Activated CD4-positive, alpha-beta T cell treated with anti-CD3 and anti-CD28 coated beads for 36 hours (primary cell): Measurements from ENCODE around the gene KCNMA1. TPM values are rescaled to one million over a fixed set of nuclear protein-coding genes. Genes with fewer than 3 reads are reported as not detected.

ENCODE experiments used
- ATAC-seq: fragments of 200-7000 bp; cut with Tn5 transposase; one replicate; pipeline ENCODE4 v1.10.0; 2021; ENCODE audit warnings: mild to moderate bottlenecking, moderate library complexity
- CTCF ChIA-PET: fragments of 350-600 bp; sonication (Branson Sonifier 250); formaldehyde crosslinking; loops from one replicate; lab custom pipeline; 2021; ENCODE audit warnings: antibody characterized with exemption; lab: Charles Lee
- POLR2A ChIA-PET: fragments of 350-600 bp; sonication (Branson Sonifier 250); formaldehyde crosslinking; loops from one replicate; lab custom pipeline; 2021; ENCODE audit warnings: antibody characterized with exemption, inconsistent platforms; lab: Charles Lee
- DNase-seq: peaks from one replicate; pipeline ENCODE4 v3.0.0-alpha.2; 2020
- H3K27ac Mint-ChIP-seq: one replicate; pipeline ENCODE4 v1.8.0; 2021; ENCODE audit warnings: mixed read lengths
- H3K27me3 Mint-ChIP-seq: one replicate; pipeline ENCODE4 v1.8.0; 2021; ENCODE audit warnings: mixed read lengths
- H3K36me3 Mint-ChIP-seq: one replicate; pipeline ENCODE4 v1.8.0; 2021; ENCODE audit warnings: low read depth, mixed read lengths
- H3K4me1 Mint-ChIP-seq: one replicate; pipeline ENCODE4 v1.8.0; 2021; ENCODE audit warnings: mixed read lengths
- H3K4me3 Mint-ChIP-seq: one replicate; pipeline ENCODE4 v1.8.0; 2021; ENCODE audit warnings: mild to moderate bottlenecking, moderate library complexity, mixed read lengths
- H3K9me3 Mint-ChIP-seq: one replicate; pipeline ENCODE4 v1.8.0; 2021; ENCODE audit warnings: low read depth, mixed read lengths
- intact Hi-C, 2 experiments: fragments of 100-400 bp; cut with DNase I in 1 of 2; cut with micrococcal nuclease in 1 of 2; formaldehyde crosslinking; loops; one replicate each; pipeline versions ENCODE4 v1.14.2 to v1.15.1; 2022 to 2024; cut with DNase I, micrococcal nuclease
- total RNA-seq, 2 experiments: library from RNA; stranded (reverse); gene quantifications; one replicate each; pipeline ENCODE4 v1.2.3, GENCODE V29; 2021

Gene KCNMA1
- total RNA-seq, 2 experiments from 2014 or later: 0.18 TPM; not detected in 1

DNA sequence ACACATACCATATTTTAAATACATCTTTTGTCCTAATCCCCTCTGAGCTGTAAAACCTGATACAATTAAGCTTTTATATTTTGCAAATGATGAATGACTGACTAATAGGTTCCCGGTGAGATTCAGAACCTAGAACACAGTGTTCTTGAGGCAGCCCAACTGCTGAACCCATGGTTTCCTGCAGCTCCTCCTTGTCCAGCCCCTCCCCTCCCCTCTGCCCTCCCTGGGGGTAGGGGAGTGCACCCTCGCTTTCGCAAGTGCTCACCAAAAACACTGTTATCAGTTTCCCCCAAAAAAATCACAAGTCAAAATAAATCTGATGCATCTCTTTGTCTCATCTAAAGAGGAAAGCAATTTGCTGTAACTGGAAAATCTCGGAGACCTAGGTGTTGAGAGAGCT lies 602.8 kb downstream of the KCNMA1 start:
- H3K4me1 Mint-ChIP-seq: peaks cover 2% of the 10 kb centered on the region
- no peak overlapping the region for H3K4me3 Mint-ChIP-seq
- ChIA-PET CTCF (interaction anchor here (0.8 to 1.1 kb wide), 2 partner anchors 8 to 30 kb away, joined by 3 read pairs; no protein-coding TSS in a partner anchor), POLR2A (no interaction called here)
- no peak for DNase-seq
- H3K27ac Mint-ChIP-seq: no peak overlapping the region
- H3K36me3 Mint-ChIP-seq: no peaks in the 10 kb centered on the region
- ATAC-seq: no peak
- no peaks in the 10 kb centered on the region for H3K9me3 Mint-ChIP-seq
- intact Hi-C loops: no loop called here
- no peaks in the 10 kb centered on the region for H3K27me3 Mint-ChIP-seq

GRCh38 chr10:77034240-77034639 lies 603.4 kb downstream of the KCNMA1 start:
- ChIA-PET POLR2A (no interaction called here), CTCF (interaction anchor here (0.8 kb wide), 1 partner anchor 8 kb away, joined by 3 read pairs; no protein-coding TSS in a partner anchor)
- no peak overlapping the region for H3K4me3 Mint-ChIP-seq
- intact Hi-C loops: no loop called here
- no peaks in the 10 kb centered on the region for H3K36me3 Mint-ChIP-seq
- peaks cover 2% of the 10 kb centered on the region for H3K4me1 Mint-ChIP-seq
- no peaks in the 10 kb centered on the region for H3K9me3 Mint-ChIP-seq
- H3K27me3 Mint-ChIP-seq: no peaks in the 10 kb centered on the region
- ATAC-seq: no peak
- H3K27ac Mint-ChIP-seq: no peak overlapping the region
- DNase-seq: no peak

DNA sequence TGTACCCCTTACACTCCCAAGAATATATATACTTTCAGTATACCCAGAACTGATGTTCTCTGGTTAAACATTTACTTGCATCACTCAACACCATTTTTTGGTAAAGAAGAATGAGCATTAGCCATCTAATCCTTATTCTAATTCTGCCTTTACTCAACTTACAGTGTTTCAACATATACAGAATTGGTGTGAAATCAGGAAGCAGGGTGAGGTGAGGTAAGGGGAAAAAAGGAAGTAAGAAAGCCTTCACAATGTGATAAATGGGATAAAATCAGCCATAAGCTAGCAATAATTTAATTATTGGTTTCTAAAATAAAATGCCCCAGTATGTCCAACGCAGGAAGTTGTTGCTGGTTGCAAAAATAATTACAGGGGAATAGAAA lies 605.4 kb downstream of the KCNMA1 start:
- peaks cover 4% of the 10 kb centered on the region for H3K27me3 Mint-ChIP-seq
- intact Hi-C loops: no loop called here
- ATAC-seq: no peak
- ChIA-PET CTCF (interaction anchor here (1.1 kb wide), 1 partner anchor 10 kb away, joined by 3 read pairs; no protein-coding TSS in a partner anchor), POLR2A (no interaction called here)
- H3K36me3 Mint-ChIP-seq: no peaks in the 10 kb centered on the region
- H3K4me3 Mint-ChIP-seq: no peak overlapping the region
- H3K27ac Mint-ChIP-seq: no peak overlapping the region
- no peak for DNase-seq
- H3K9me3 Mint-ChIP-seq: no peaks in the 10 kb centered on the region
- peaks cover 2% of the 10 kb centered on the region for H3K4me1 Mint-ChIP-seq

DNA sequence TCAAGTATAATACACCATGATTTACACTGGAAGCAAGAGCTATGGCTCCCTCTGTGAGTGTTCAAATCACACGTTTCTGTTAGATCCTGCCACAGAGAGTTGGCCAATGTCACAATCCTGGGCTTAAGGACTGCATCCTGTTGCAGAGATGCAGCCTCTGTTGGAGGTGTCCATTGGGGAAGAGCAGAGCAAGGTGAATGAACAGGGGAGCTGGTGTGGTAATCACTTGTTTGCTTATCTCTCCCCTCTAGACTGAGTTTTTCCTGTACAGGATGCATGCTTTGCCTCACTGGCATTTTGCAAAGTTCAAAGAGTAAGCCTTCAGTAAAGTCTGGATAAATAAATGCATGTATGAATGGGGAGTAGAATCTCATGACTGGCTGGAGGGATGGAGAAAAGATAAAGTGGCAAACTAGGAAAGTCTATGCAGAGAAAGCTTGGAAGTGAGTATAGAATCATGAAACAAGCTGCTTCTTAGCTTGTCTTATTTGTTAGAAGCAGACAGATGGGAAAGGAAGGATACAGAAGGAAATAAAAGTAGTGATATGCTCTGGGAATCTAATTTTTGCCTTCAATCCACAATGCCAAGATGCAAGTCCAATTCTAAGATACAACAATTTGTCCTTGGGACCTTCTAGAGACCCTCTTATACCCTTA lies 605.9 kb downstream of the KCNMA1 start:
- CTCF ChIA-PET: interaction anchor here (1.1 kb wide), 1 partner anchor 10 kb away, joined by 3 read pairs; no protein-coding TSS in a partner anchor
- no peak for DNase-seq
- no peak for ATAC-seq
- no peak overlapping the region for H3K27ac Mint-ChIP-seq
- no peaks in the 10 kb centered on the region for H3K9me3 Mint-ChIP-seq
- no peaks in the 10 kb centered on the region for H3K36me3 Mint-ChIP-seq
- H3K4me3 Mint-ChIP-seq: no peak overlapping the region
- peaks cover 6% of the 10 kb centered on the region for H3K27me3 Mint-ChIP-seq
- H3K4me1 Mint-ChIP-seq: peaks cover 2% of the 10 kb centered on the region
- intact Hi-C loops: no loop called here
- POLR2A ChIA-PET: no interaction called here

DNA sequence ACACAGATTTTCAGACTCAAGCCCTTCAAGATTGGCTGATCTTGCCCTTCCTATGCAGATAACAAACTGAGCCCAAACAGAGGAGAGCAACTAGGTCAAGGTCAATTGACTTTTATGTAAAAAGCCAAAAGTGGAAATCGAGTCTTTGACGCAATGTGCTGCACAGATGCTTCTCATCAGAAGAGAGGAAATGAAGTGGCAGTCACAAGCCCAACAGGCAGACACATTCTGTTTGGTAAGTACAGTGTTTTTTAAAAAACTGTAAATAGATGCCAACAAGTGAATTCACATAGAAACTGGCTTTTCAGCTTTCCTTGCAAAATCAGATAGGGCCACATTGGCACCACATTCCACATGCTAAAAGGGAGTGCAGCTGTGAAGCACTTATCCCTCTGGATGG lies 606.6 kb downstream of the KCNMA1 start:
- H3K4me3 Mint-ChIP-seq: no peak overlapping the region
- H3K36me3 Mint-ChIP-seq: no peaks in the 10 kb centered on the region
- ChIA-PET CTCF (no interaction called here), POLR2A (no interaction called here)
- H3K9me3 Mint-ChIP-seq: no peaks in the 10 kb centered on the region
- H3K27me3 Mint-ChIP-seq: peaks cover 6% of the 10 kb centered on the region
- ATAC-seq (no peak), DNase-seq (no peak)
- intact Hi-C loops: no loop called here
- no peak overlapping the region for H3K27ac Mint-ChIP-seq
- peaks cover 2% of the 10 kb centered on the region for H3K4me1 Mint-ChIP-seq

DNA sequence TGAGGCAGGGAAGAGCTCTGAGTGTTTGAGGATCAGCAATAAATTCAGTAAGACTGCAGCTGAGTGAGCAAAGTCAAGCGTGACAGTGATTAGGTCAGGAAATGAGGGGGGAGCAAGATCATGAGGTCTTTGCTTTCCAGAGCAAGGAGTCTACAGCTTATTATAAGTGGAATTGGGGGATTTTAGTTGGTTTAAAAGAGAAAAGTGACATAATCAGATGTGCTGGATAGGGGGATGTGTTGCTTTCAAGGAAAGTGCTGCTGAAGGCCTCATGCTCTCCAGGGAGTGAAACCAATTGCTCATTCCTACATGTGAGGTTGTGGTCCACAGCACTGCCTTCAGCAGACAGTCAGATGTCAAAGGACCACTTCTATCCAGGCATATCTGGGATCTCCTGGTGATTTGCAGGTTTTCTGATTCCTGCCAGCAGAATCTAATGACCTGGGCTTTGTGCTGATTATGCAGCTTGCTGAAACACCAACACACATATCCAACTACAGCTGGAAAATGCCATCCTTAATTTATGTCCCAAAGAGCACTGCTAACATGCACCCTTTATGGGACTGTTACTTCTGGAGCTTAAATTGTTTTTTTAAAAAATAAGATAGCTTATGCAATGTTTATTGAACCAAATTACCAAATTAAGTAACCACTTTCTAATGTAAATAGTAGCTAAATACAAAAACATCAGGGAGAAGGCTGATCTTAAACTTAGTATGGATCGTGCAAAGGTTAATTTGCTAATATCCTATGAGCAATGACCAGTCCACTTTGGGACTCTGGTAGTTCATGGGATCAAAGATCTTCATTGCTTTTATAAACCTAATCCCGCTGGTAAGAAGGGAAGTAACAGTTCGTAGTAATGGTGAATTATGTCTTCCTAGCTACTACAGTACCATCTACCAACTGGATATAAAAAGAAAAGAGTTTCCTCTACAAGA lies 607.6 kb downstream of the KCNMA1 start:
- no peak for ATAC-seq
- Mint-ChIP-seq H3K27ac (no peak overlapping the region), H3K4me1 (peaks cover 2% of the 10 kb centered on the region), H3K36me3 (no peaks in the 10 kb centered on the region), H3K27me3 (peaks cover 6% of the 10 kb centered on the region), H3K4me3 (no peak overlapping the region), H3K9me3 (no peaks in the 10 kb centered on the region)
- ChIA-PET CTCF (interaction anchor here (0.8 to 0.9 kb wide), 2 partner anchors 9 to 60 kb away, joined by 3 read pairs; no protein-coding TSS in a partner anchor), POLR2A (no interaction called here)
- intact Hi-C loops: no loop called here
- DNase-seq: no peak

DNA sequence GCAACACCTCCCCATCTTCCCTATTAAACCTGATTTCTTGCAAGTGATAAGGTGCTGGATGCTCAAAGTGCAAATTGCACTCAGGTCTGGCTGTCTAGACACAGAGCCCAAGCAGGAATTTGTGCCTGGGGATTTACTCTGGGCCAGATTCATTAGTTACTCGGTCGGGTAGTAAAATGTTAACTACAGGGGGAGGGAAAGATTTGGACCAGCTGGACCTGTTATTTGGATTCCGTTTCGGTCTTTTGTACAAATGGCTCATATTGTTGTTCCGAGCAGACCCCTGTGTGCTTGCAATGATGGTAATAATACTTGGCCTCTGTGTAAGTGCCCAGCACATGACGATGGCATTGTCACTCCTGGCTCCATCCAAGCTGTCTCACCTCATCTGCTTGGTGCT lies 609.6 kb downstream of the KCNMA1 start:
- Mint-ChIP-seq H3K27me3 (peaks cover 8% of the 10 kb centered on the region), H3K4me1 (peaks cover 2% of the 10 kb centered on the region), H3K27ac (no peak overlapping the region), H3K36me3 (no peaks in the 10 kb centered on the region), H3K9me3 (no peaks in the 10 kb centered on the region), H3K4me3 (no peak overlapping the region)
- intact Hi-C loops: no loop called here
- DNase-seq (no peak), ATAC-seq (no peak)
- POLR2A ChIA-PET: no interaction called here
- CTCF ChIA-PET: no interaction called here

GRCh38 chr10:77027576-77027975 lies 610.0 kb downstream of the KCNMA1 start:
- POLR2A ChIA-PET: no interaction called here
- Mint-ChIP-seq H3K27me3 (peaks cover 8% of the 10 kb centered on the region), H3K4me3 (no peak overlapping the region), H3K9me3 (no peaks in the 10 kb centered on the region), H3K36me3 (no peaks in the 10 kb centered on the region), H3K4me1 (peaks cover 2% of the 10 kb centered on the region), H3K27ac (no peak overlapping the region)
- DNase-seq (no peak), ATAC-seq (no peak)
- intact Hi-C loops: no loop called here
- CTCF ChIA-PET: no interaction called here

DNA sequence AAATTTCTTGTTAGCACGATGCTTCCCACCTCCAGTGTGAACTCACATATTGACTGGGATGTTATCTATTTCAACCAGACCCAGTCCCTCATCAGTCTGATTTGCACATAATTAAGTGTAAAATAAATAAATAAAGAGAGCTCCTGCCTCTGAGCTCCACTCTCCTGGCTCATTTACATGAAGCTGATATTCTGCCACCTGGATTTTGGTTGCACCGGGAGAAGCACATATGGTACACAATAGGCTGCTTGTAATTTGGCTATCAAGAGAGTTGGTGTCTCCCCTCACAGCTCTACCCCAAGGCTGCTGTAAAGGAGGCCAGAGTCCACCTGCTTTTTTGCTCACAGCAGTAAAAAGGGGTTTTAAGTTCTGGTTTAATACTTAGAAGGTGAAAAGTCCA lies 610.5 kb downstream of the KCNMA1 start:
- ATAC-seq (no peak), DNase-seq (no peak)
- POLR2A ChIA-PET: no interaction called here
- H3K4me1 Mint-ChIP-seq: peaks cover 2% of the 10 kb centered on the region
- H3K9me3 Mint-ChIP-seq: no peaks in the 10 kb centered on the region
- CTCF ChIA-PET: no interaction called here
- intact Hi-C loops: no loop called here
- peaks cover 8% of the 10 kb centered on the region for H3K27me3 Mint-ChIP-seq
- no peak overlapping the region for H3K27ac Mint-ChIP-seq
- H3K36me3 Mint-ChIP-seq: no peaks in the 10 kb centered on the region
- H3K4me3 Mint-ChIP-seq: no peak overlapping the region

DNA sequence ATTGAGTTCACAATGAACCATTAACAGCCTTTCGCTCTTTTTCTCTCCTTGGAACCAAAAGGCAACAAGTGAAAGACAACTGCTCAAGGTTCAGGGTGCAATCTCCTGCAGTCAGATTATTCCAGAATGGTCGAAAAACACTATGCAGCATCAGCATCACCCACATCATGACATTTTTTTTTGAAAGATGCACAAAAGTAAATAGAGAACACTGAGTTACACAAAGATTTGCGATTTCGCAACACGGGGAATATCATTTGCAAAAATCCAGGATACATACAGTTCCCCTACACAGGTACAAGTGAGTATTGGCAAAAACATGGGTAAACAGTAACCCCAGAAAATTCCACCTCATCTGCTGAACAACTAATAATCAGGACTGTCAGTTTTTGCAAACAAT lies 611.5 kb downstream of the KCNMA1 start:
- Mint-ChIP-seq H3K9me3 (no peaks in the 10 kb centered on the region), H3K27ac (no peak overlapping the region), H3K36me3 (no peaks in the 10 kb centered on the region), H3K27me3 (peaks cover 8% of the 10 kb centered on the region), H3K4me3 (no peak overlapping the region), H3K4me1 (peaks cover 2% of the 10 kb centered on the region)
- ATAC-seq (no peak), DNase-seq (no peak)
- ChIA-PET POLR2A (no interaction called here), CTCF (interaction anchor here (0.6 kb wide), 1 partner anchor 637 kb away, joined by 3 read pairs; no protein-coding TSS in a partner anchor)
- intact Hi-C loops: no loop called here

- Mint-ChIP-seq H3K36me3 (no peaks in the 10 kb centered on the region), H3K4me1 (no peaks in the 10 kb centered on the region), H3K27ac (no peak overlapping the region), H3K4me3 (no peak overlapping the region), H3K9me3 (no peaks in the 10 kb centered on the region), H3K27me3 (peaks cover 8% of the 10 kb centered on the region)
- intact Hi-C loops: no loop called here
- CTCF ChIA-PET: no interaction called here
- DNase-seq (no peak), ATAC-seq (no peak)
- POLR2A ChIA-PET: no interaction called here
Observed at GRCh38 chr10:77024461-77024860, 613.1 kb downstream of the KCNMA1 start.
